Mesenchymal stem cell (in vitro differentiated cells and primary cell): ENCODE results near the gene ADGRF5.
"Not testable (repeated sequence)": the region's sequence is repeated elsewhere in the genome, so short reads cannot be mapped to it uniquely, and the experiment has no call there.

ENCODE experiments used
- DNase-seq: peaks from one replicate; pipeline ENCODE4 v3.0.0-alpha.2; 2013
- H2AFZ ChIP-seq: one replicate; pipeline ENCODE4 v1.6.1; 2013; ENCODE audit warnings: low read depth, mild to moderate bottlenecking, control low read depth, inconsistent platforms, low read length, moderate library complexity
- H2AK5ac ChIP-seq: 2 replicates; pipeline ENCODE4 v1.6.1; 2013; ENCODE audit warnings: low read length, moderate library complexity, mild to moderate bottlenecking, inconsistent platforms; ENCODE audit not compliant: severe bottlenecking
- H2BK120ac ChIP-seq: one replicate; pipeline ENCODE4 v1.6.1; 2013; ENCODE audit warnings: low read depth, mild to moderate bottlenecking, inconsistent platforms, low read length, moderate library complexity
- H2BK12ac ChIP-seq, 2 experiments: one replicate each; pipeline ENCODE4 v1.6.1; 2013; ENCODE audit warnings: inconsistent platforms in 2 of 2, low read length in 2 of 2, mild to moderate bottlenecking in 2 of 2, moderate library complexity in 2 of 2, control low read depth in 1 of 2
- H2BK15ac ChIP-seq: one replicate; pipeline ENCODE4 v1.6.1; 2013; ENCODE audit warnings: mild to moderate bottlenecking, low read depth, inconsistent platforms; ENCODE audit not compliant: poor library complexity, severe bottlenecking
- H2BK5ac ChIP-seq: 2 replicates; pipeline ENCODE4 v1.6.1; 2013; ENCODE audit warnings: low read depth, mild to moderate bottlenecking, low read length, control low read depth, inconsistent platforms; ENCODE audit not compliant: poor library complexity, severe bottlenecking
- H3K14ac ChIP-seq, 2 experiments: one replicate each; pipeline ENCODE4 v1.6.1; 2013; ENCODE audit warnings: inconsistent platforms in 2 of 2, low read length in 2 of 2, control low read depth in 1 of 2, mild to moderate bottlenecking in 1 of 2, moderate library complexity in 1 of 2
- H3K18ac ChIP-seq, 2 experiments: one replicate each; pipeline ENCODE4 v1.6.1; 2013; ENCODE audit warnings: inconsistent platforms in 2 of 2, low read length in 2 of 2, control low read depth in 1 of 2, low read depth in 1 of 2, mild to moderate bottlenecking in 1 of 2
- H3K23ac ChIP-seq, 2 experiments: one replicate each; pipeline ENCODE4 v1.6.1; 2013; ENCODE audit warnings: inconsistent platforms in 2 of 2, low read length in 2 of 2, mild to moderate bottlenecking in 2 of 2, moderate library complexity in 2 of 2, control low read depth in 1 of 2
- H3K27ac ChIP-seq: 2 replicates; pipeline ENCODE4 v1.5.1; 2013; ENCODE audit warnings: mild to moderate bottlenecking, moderate library complexity, low read length, control low read depth, inconsistent platforms; ENCODE audit not compliant: poor library complexity, severe bottlenecking
- H3K27me3 ChIP-seq, 2 experiments: 2 replicates each; pipeline versions ENCODE4 v1.6.1 to v1.7.0; 2013; ENCODE audit warnings: low read length in 2 of 2, mild to moderate bottlenecking in 2 of 2, moderate library complexity in 2 of 2, control low read depth in 1 of 2, inconsistent platforms in 1 of 2; ENCODE audit not compliant: control insufficient read depth in 1 of 2, insufficient read depth in 1 of 2
- H3K36me3 ChIP-seq, 2 experiments: 2 replicates each; pipeline versions ENCODE4 v1.6.1 to v1.7.0; 2013; ENCODE audit warnings: low read length in 2 of 2, control low read depth in 1 of 2, inconsistent platforms in 1 of 2, low read depth in 1 of 2, mild to moderate bottlenecking in 1 of 2; ENCODE audit not compliant: insufficient read depth in 2 of 2, control insufficient read depth in 1 of 2
- H3K4ac ChIP-seq, 2 experiments: one replicate each; pipeline ENCODE4 v1.6.1; 2013; ENCODE audit warnings: inconsistent platforms in 2 of 2, low read length in 2 of 2, mild to moderate bottlenecking in 2 of 2, moderate library complexity in 2 of 2, control low read depth in 1 of 2, low read depth in 1 of 2
- H3K4me1 ChIP-seq: 2 replicates; pipeline ENCODE4 v1.6.1; 2013; ENCODE audit warnings: low read depth, low read length, control low read depth; ENCODE audit not compliant: control insufficient read depth, insufficient read depth
- H3K4me2 ChIP-seq: 2 replicates; pipeline ENCODE4 v1.6.1; 2013; ENCODE audit warnings: low read length, mild to moderate bottlenecking, inconsistent platforms; ENCODE audit not compliant: poor library complexity, severe bottlenecking
- H3K4me3 ChIP-seq, 2 experiments: 2 replicates each; pipeline versions ENCODE4 v1.5.1 to v1.7.0; 2013; ENCODE audit warnings: low read length in 2 of 2, mild to moderate bottlenecking in 2 of 2, control low read depth in 1 of 2, low read depth in 1 of 2; ENCODE audit not compliant: insufficient read depth in 1 of 2
- H3K79me1 ChIP-seq: replicated peaks from 2 replicates; pipeline ENCODE4 v1.6.1; 2013; ENCODE audit warnings: mild to moderate bottlenecking, control low read depth, low read length, inconsistent platforms; ENCODE audit not compliant: poor library complexity, severe bottlenecking
- H3K9ac ChIP-seq: 2 replicates; pipeline ENCODE4 v1.7.0; 2013; ENCODE audit warnings: mild to moderate bottlenecking, low read length, moderate library complexity
- H3K9me3 ChIP-seq: 2 replicates; pipeline ENCODE4 v1.7.0; 2013; ENCODE audit warnings: mild to moderate bottlenecking, low read length; ENCODE audit not compliant: control insufficient read depth
- H4K8ac ChIP-seq: one replicate; pipeline ENCODE4 v1.6.1; 2013; ENCODE audit warnings: inconsistent platforms, mild to moderate bottlenecking, low read length, moderate library complexity
- H4K91ac ChIP-seq: one replicate; pipeline ENCODE4 v1.6.1; 2013; ENCODE audit warnings: mild to moderate bottlenecking, low read length, inconsistent platforms
- WGBS: methylation state at CpG from one replicate; pipeline ENCODE4 v1.1.7; 2013; ENCODE audit warnings: mixed read lengths; 5-methylcytosine and 5-hydroxymethylcytosine counted together

The ADGRF5 gene

DNA sequence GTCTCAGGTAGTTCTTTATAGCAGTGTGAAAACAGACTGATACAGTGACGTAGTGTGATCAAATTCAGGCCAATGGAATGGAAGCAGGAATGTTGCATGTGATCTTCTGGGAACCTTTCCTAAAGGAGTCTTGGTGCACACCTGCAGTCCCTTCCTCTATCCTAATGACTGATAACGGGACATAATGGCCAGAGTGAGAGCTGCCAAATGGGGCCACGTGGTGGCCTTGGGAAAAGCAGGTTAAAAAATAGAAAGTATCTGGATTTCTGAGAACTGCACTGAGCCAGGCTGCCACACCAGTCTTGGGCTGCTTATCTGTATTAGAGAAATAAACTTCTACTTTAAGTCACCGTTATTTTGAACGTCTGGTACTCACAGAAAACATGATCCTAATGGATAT lies 76.6 kb downstream of the ADGRF5 start:
- H2BK5ac ChIP-seq, result no peak overlapping the region
- no peak overlapping the region for H3K14ac ChIP-seq
- no peak overlapping the region for H3K4ac ChIP-seq
- H3K4me2 ChIP-seq, result no peak overlapping the region
- H2AK5ac ChIP-seq, result no peak overlapping the region
- H2BK15ac ChIP-seq, result no peak overlapping the region
- no peak overlapping the region for H2BK12ac ChIP-seq
- H4K8ac ChIP-seq, result no peak overlapping the region
- no peak overlapping the region for H3K23ac ChIP-seq
- no peaks in the 10 kb centered on the region for H3K36me3 ChIP-seq
- no peak overlapping the region for H2BK120ac ChIP-seq
- DNase-seq, result no peak
- H3K9me3 ChIP-seq, result no peaks in the 10 kb centered on the region
- H3K9ac ChIP-seq, result no peak overlapping the region
- H2AFZ ChIP-seq, result no peak overlapping the region
- H3K18ac ChIP-seq, result no peak overlapping the region
- WGBS, result 74% methylated on average over 3 of the region's 5 CpGs
- H3K4me3 ChIP-seq, result no peak overlapping the region
- H3K79me1 ChIP-seq, result no peaks in the 10 kb centered on the region
- H3K27me3 ChIP-seq, result no peaks in the 10 kb centered on the region
- peaks cover 3% of the 10 kb centered on the region for H3K4me1 ChIP-seq
- H3K27ac ChIP-seq, result no peak overlapping the region
- H4K91ac ChIP-seq, result no peak overlapping the region

DNA sequence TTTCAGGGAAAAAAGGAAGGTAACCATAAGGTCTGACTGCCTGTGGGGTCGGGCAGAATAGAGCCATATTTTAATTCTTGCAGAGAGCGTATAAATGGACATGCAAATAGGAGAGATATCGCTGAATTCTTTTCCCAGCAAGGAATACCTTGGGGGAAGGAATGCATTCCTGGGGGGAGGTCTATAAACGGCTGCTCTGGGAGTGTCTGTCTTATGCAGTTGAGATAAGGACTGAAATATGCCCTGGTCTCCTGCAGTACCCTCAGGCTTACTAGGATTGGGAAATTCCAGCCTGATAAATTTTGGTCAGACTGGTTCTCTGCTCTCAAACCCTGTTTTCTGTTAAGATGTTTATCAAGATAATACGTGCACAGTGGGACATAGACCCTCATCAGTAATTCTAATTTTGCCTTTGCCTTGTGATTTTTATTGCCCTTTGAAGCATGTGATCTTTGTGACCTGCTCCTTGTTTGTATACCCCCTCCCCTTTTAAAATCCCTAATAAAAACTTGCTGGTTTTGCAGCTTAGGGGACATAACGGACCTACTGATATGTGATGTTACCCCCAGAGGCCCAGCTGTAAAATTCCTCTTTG lies 79.4 kb downstream of the ADGRF5 start:
- H3K4me1 ChIP-seq, H4K8ac ChIP-seq, H3K4me3 ChIP-seq, H2BK120ac ChIP-seq, H2BK15ac ChIP-seq, H3K4ac ChIP-seq, H3K9ac ChIP-seq, H3K36me3 ChIP-seq, H3K4me2 ChIP-seq, H2AK5ac ChIP-seq, H2AFZ ChIP-seq, H4K91ac ChIP-seq, H2BK12ac ChIP-seq, H3K14ac ChIP-seq, H2BK5ac ChIP-seq, H3K27ac ChIP-seq, H3K27me3 ChIP-seq, H3K23ac ChIP-seq, H3K79me1 ChIP-seq, H3K9me3 ChIP-seq, H3K18ac ChIP-seq, DNase-seq: not testable (repeated sequence)
- WGBS, result 89% methylated on average over 6 of the region's 6 CpGs

DNA sequence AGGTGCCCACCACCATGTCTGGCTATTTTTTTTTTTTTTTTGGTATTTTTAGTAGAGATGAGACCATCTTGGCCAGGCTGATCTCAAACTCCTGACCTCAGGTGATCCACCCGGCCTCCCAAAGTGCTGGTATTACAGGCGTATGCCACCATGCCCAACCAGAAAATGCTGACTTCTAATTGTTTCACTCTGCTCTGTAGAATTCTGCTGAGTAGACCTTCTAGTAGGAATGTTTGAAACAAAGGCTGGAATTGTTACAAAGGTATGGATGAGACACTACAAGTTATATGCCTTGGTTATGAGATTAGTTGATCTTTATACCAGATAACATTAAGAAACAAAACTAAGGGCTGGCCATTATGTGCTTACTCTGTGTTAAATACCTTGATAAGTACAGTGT lies 83.7 kb downstream of the ADGRF5 start:
- no peaks in the 10 kb centered on the region for H3K4me1 ChIP-seq
- no peak for DNase-seq
- no peak overlapping the region for H3K4me3 ChIP-seq
- H2BK5ac ChIP-seq, result no peak overlapping the region
- H3K79me1 ChIP-seq, result no peaks in the 10 kb centered on the region
- 92% methylated on average over 2 of the region's 2 CpGs for WGBS
- no peak overlapping the region for H2AFZ ChIP-seq
- no peak overlapping the region for H2AK5ac ChIP-seq
- H4K91ac ChIP-seq, result no peak overlapping the region
- no peak overlapping the region for H3K27ac ChIP-seq
- no peak overlapping the region for H3K9ac ChIP-seq
- no peaks in the 10 kb centered on the region for H3K27me3 ChIP-seq
- no peak overlapping the region for H3K18ac ChIP-seq
- no peak overlapping the region for H4K8ac ChIP-seq
- no peak overlapping the region for H3K4ac ChIP-seq
- no peak overlapping the region for H2BK120ac ChIP-seq
- no peak overlapping the region for H2BK12ac ChIP-seq
- H3K9me3 ChIP-seq, result no peaks in the 10 kb centered on the region
- no peak overlapping the region for H3K4me2 ChIP-seq
- H3K36me3 ChIP-seq, result no peaks in the 10 kb centered on the region
- H3K23ac ChIP-seq, result no peak overlapping the region
- no peak overlapping the region for H3K14ac ChIP-seq
- no peak overlapping the region for H2BK15ac ChIP-seq

DNA sequence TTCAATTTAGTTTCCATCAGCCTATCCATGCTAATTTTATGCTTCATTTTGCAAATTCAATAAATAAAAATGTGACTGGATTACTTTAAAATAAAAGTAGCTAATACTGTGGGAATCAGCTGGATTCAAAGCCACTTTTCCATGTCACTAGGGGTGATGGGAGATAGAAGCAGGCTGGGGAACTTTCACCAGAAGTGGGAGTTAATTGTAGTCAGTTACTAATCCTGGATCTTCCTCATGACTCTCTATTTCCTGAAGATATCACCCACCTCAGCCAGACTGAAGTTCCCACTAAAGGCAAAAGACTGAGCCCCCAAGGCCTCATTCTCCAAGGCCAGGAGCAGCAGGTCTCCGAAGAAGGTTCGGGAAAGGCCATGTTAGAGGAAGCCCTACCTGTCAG lies 86.7 kb downstream of the ADGRF5 start:
- H2BK120ac ChIP-seq, H3K4me1 ChIP-seq, H4K91ac ChIP-seq, H2BK12ac ChIP-seq, H3K27me3 ChIP-seq, H3K9ac ChIP-seq, H3K4me2 ChIP-seq, H2BK5ac ChIP-seq, H2AK5ac ChIP-seq, H3K79me1 ChIP-seq, H3K23ac ChIP-seq, H3K4ac ChIP-seq, H3K27ac ChIP-seq, DNase-seq, H2AFZ ChIP-seq, H3K9me3 ChIP-seq, H3K4me3 ChIP-seq, H4K8ac ChIP-seq, H3K36me3 ChIP-seq, H3K14ac ChIP-seq, H2BK15ac ChIP-seq, H3K18ac ChIP-seq: not testable (repeated sequence)
- WGBS, result 96% methylated on average over 2 of the region's 2 CpGs
